Measurements from ENCODE around the gene ARPIN.

ARPIN gene

DNA sequence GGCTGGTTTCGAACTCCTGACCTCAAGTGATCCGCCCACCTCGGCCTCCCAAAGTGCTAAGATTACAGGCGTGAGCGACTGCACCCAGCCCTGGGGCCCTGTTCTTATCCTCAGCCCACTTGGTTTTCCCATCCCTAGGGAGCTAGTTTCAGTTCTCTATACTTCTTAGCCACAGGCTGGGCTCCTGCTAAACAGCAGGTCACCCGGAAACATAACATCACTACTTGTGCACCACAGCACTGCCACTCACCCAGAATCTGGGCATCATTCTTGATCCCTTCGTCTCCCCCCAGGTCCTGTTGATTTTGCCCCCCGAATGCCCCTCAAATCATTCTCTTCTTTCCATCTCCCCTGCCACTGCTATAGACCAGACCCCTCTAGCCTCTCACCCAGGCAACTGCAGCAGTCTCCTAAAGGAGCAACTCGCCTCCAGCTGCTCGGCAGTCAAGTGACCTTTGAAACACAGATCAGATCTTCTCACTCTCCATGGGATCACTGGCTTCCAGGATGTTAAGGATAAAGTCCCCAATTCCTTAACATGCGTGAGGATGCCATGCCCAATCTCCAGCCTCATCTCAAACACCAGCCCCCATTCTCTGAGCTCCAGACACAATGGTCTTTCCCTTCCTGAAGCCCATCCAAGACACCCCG, 13.3 kb downstream of the ARPIN start:
- no peak for DNase-seq (ENCODE audit: extremely low spot score)
- ChIA-PET POLR2A (interaction anchor here (0.7 kb wide), 1 partner anchor 13 kb away, joined by 3 read pairs; the partner anchor contains the start of gene ARPIN), CTCF (interaction anchor here (0.6 to 0.9 kb wide), 7 partner anchors 11 to 199 kb away, joined by 3 to 5 read pairs (median 3); no protein-coding TSS in a partner anchor)
- TF ChIP-seq FOXA1 (IDR thresholded peaks at IDR 0.05) (no peak), ELF4 (IDR thresholded peaks at IDR 0.05) (no peak), BHLHE40 (IDR thresholded peaks at IDR 0.05; ENCODE audit: borderline replicate concordance) (no peak)
- TF ChIP-seq, protein P1, sequence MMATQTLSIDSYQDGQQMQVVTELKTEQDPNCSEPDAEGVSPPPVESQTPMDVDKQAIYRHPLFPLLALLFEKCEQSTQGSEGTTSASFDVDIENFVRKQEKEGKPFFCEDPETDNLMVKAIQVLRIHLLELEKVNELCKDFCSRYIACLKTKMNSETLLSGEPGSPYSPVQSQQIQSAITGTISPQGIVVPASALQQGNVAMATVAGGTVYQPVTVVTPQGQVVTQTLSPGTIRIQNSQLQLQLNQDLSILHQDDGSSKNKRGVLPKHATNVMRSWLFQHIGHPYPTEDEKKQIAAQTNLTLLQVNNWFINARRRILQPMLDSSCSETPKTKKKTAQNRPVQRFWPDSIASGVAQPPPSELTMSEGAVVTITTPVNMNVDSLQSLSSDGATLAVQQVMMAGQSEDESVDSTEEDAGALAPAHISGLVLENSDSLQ (IDR thresholded peaks at IDR 0.05) = no peak

DNA sequence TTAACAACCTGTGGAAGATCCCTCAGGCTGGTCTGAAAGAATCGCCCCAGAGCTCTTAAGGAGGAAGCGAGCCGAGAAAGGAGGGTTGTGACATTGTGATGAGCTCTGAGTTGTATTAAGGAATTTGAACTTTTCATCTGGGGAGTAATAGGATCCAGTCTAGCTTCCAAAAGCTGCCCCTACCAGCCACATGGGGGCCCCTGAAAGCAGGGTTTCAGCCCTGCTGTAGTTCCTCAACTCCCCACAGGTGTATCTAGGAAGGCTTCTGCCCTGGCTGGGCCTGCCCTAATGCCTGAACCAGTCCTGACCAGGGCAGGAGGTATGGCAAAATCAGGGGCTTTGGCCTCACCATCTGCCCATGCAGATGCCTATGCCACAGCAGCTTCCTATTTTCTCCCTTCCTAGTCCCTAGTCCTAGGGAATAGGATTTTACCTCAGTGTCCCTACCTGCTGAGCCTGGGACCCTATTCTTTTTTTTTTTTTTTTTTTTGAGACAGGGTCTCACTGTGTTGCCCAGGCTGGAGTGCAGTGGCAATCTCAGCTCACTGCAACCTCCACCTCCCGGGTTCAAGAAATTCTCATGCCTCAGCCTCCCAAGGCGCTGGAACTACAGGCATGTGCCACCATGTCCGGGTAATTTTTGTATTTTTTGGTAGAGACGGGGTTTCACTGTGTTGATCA, 14.0 kb downstream of the ARPIN start:
- ChIA-PET CTCF (interaction anchor here (0.7 to 1.6 kb wide), 14 partner anchors 10 to 190 kb away, joined by 3 to 6 read pairs (median 4); partner anchors contain the start of gene ARPIN), POLR2A (interaction anchor here (0.7 to 1.5 kb wide), 2 partner anchors 14 kb away, joined by 3 to 10 read pairs; partner anchors contain the start of gene ARPIN)
- no peak for TF ChIP-seq ELF4 (IDR thresholded peaks at IDR 0.05)
- no peak for TF ChIP-seq ARNT (IDR thresholded peaks at IDR 0.05)
- TF ChIP-seq TARDBP (IDR thresholded peaks at IDR 0.05) = no peak
- TF ChIP-seq HDGF (IDR thresholded peaks at IDR 0.05; ENCODE audit: borderline replicate concordance) = no peak
- no peak for TF ChIP-seq NFRKB (IDR thresholded peaks at IDR 0.05)
- TF ChIP-seq FOXM1 (IDR thresholded peaks at IDR 0.05; ENCODE audit: borderline replicate concordance) = no peak
- TF ChIP-seq CTBP1 (IDR thresholded peaks at IDR 0.05; ENCODE audit: borderline replicate concordance) = no peak
- TF ChIP-seq LEF1 (IDR thresholded peaks at IDR 0.05; ENCODE audit: borderline replicate concordance) = no peak
- no peak for TF ChIP-seq SP1 (IDR thresholded peaks at IDR 0.05)
- TF ChIP-seq L3MBTL2 (conservative IDR thresholded peaks at IDR 0.05) = no peak
- TF ChIP-seq SUZ12 (IDR thresholded peaks at IDR 0.05) = no peak
- TF ChIP-seq FOXK2 (IDR thresholded peaks at IDR 0.05) = no peak
- TF ChIP-seq BHLHE40 (IDR thresholded peaks at IDR 0.05; ENCODE audit: borderline replicate concordance) = no peak
- TF ChIP-seq FOXA1 (IDR thresholded peaks at IDR 0.05) = no peak
- TF ChIP-seq, protein P1 (IDR thresholded peaks at IDR 0.05) = no peak
- TF ChIP-seq ZNF384 (IDR thresholded peaks at IDR 0.05) = no peak
- DNase-seq (ENCODE audit: extremely low spot score) = peak; percentile 67

DNA sequence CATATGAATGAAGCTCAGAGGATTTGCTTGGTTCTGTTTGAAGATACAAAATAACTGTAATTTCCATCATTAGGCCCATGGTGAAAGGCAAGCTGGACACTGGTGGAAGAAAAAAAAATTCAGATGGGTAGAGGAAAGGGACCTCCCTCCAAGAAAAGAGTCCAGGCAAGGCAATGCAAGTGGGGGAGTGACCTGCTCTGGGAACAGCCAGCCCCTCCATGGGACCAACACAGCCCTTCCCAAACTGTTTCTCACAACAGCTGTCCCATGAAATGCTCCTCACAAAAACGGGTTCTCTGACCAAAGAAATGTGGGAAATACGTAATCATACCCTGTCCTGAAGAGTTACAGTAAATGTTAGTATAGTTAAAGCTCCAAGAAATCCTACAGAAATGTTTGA, 14.6 kb downstream of the ARPIN start:
- DNase-seq (ENCODE audit: extremely low spot score) = no peak
- TF ChIP-seq, protein P1 (IDR thresholded peaks at IDR 0.05) = no peak
- POLR2A ChIA-PET = interaction anchor here (1.5 kb wide), 1 partner anchor 15 kb away, joined by 10 read pairs; the partner anchor contains the start of gene ARPIN
- CTCF ChIA-PET = interaction anchor here (0.7 to 1.6 kb wide), 10 partner anchors 10 to 191 kb away, joined by 3 to 6 read pairs (median 4); partner anchors contain the start of gene ARPIN

DNA sequence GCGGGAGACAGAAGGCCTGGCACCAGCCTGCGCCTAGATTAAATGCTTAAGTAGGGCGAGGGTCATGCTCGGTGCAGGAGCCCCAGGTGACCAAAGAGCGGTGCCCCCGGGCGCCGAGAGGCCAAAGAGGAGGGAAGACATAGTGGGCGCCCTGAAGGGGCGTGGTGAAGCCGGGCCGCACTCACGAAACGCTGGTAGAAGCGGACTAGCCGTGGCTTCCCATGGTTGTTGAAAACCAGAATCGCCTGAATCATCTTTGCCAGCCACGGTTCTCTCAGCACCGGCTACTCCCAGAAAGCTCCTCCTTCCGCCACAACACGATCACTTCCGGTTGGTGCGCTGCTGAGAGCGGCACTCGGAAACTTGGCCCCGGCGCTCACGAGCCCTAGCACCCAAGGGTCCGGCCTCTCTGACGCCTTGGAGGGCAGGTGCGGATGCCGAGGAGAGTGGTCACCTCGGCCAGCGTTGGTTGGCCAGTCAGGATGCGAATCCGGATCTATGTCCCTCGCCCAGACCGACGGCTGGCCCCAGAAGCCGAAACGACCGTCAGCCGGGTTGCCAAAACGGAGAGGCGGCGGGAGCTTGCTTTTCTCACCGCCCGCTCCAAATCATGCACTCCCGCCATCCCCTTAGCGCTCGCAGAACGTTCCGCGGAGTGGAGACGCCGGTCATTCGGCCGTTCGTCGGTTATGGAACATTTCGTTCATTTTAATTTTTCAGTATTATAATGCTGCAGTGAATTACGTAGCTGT, 18.9 kb downstream of the ARPIN start, which contains the start of gene AP3S2:
Gene AP3S2 (minus strand): TSS at position 299 of the 752 bp plus-strand sequence. CDS start 45 bp downstream, at position 254.
- ChIA-PET POLR2A (interaction anchor here (0.6 to 5.0 kb wide), 31 partner anchors 10 to 217 kb away, joined by 3 to 47 read pairs (median 4); partner anchors contain the start of genes ARPIN, IDH2 and MESP1), CTCF (interaction anchor here (1.3 kb wide), 1 partner anchor 153 kb away, joined by 5 read pairs; no protein-coding TSS in a partner anchor)
- TF ChIP-seq NFRKB (IDR thresholded peaks at IDR 0.05) (peak; percentile 55), BHLHE40 (IDR thresholded peaks at IDR 0.05; ENCODE audit: borderline replicate concordance) (no peak), ARNT (IDR thresholded peaks at IDR 0.05) (peak; percentile 79), ELF4 (IDR thresholded peaks at IDR 0.05) (peak; percentile 79), LEF1 (IDR thresholded peaks at IDR 0.05; ENCODE audit: borderline replicate concordance) (peak; percentile 87; the same call in 1 of the 2 replicates), FOXK2 (IDR thresholded peaks at IDR 0.05) (peak; percentile 71; the same call in 1 of the 2 replicates), FOXA1 (IDR thresholded peaks at IDR 0.05) (no peak), CTBP1 (IDR thresholded peaks at IDR 0.05; ENCODE audit: borderline replicate concordance) (peak; percentile 96), TARDBP (IDR thresholded peaks at IDR 0.05) (no peak), SP1 (IDR thresholded peaks at IDR 0.05) (no peak), L3MBTL2 (conservative IDR thresholded peaks at IDR 0.05) (peak; percentile 98), ZNF384 (IDR thresholded peaks at IDR 0.05) (no peak), FOXM1 (IDR thresholded peaks at IDR 0.05; ENCODE audit: borderline replicate concordance) (peak; percentile 89), HDGF (IDR thresholded peaks at IDR 0.05; ENCODE audit: borderline replicate concordance) (no peak), SUZ12 (IDR thresholded peaks at IDR 0.05) (no peak)
- TF ChIP-seq, protein P1 (IDR thresholded peaks at IDR 0.05) = peak; percentile 53; the same call in 1 of the 2 replicates
- peak; percentile 90 for DNase-seq (ENCODE audit: extremely low spot score)
